H54 (cell line): ENCODE measurements around the gene WNT3.

ENCODE experiments used
- DNase-seq: peaks from one replicate; pipeline ENCODE4 v3.0.0; 2011; ENCODE audit warnings: low spot score, mixed read lengths; ENCODE audit not compliant: insufficient read length
- FAIRE-seq: peaks from 3 replicates; lab custom pipeline; 2011; peaks lifted over from hg19 to GRCh38; lab: Jason Lieb, UNC
- POLR2A ChIP-seq: IDR thresholded peaks from 2 replicates; pipeline ENCODE4 v1.6.1; 2011; ENCODE audit warnings: low read depth, mild to moderate bottlenecking, low read length

WNT3 gene, protein sequence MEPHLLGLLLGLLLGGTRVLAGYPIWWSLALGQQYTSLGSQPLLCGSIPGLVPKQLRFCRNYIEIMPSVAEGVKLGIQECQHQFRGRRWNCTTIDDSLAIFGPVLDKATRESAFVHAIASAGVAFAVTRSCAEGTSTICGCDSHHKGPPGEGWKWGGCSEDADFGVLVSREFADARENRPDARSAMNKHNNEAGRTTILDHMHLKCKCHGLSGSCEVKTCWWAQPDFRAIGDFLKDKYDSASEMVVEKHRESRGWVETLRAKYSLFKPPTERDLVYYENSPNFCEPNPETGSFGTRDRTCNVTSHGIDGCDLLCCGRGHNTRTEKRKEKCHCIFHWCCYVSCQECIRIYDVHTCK

DNA sequence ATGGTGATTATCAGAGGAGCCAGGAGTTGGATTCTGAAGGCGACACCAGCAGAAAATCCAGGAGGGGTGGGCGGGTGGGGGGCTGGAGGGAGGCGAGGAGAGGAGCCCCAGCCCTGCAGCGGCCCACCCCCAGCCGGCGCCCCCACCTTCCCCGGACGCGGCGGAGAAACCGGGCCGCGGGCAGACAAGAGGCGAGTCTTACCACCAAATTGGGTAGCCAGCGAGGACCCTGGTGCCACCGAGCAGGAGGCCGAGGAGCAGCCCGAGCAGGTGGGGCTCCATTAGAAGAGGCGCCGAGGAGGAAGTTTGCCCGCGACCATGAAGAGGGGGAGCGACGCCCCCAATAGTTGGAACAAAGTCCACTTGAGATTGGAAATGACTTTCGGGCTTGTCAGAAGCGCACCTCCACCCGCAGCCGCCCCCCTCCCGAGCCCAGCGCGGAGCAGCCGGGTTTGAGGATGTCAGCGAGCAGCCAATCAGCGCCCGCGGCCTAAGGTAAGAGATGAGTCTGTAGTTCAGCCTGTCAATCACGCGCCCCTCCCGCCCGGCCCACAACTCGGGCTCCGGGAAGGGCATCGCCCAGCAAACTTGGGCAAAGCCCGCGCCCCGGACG, at the start of gene WNT3:
Gene WNT3 (minus strand): TSS at position 377 of the 613 bp plus-strand sequence. CDS start 95 bp downstream, at position 282.
- TF ChIP-seq POLR2A: no peak
- no peak for FAIRE-seq
- DNase-seq: no peak

DNA sequence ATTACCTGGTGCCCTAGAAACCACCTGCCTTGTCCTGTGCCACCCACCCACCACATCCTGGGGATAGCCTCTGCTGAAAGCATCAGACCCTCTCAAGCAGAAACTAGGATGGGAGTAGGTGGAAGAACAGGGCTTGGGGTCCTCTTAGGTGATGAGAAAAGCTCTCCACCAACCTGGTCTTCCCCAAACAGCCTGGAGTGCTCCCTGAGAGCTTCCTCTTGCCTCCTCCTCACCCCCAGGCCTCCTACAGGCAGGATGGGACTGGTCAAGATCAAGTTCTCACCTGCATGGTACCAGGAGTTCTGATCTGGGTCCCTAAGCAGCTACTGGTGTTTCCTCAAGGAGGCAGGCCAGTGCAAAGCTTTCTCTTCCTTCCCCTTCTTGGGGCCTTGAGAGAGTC, 48.3 kb upstream of the WNT3 start:
- FAIRE-seq (no peak), DNase-seq (no peak)
- no peak for TF ChIP-seq POLR2A

DNA sequence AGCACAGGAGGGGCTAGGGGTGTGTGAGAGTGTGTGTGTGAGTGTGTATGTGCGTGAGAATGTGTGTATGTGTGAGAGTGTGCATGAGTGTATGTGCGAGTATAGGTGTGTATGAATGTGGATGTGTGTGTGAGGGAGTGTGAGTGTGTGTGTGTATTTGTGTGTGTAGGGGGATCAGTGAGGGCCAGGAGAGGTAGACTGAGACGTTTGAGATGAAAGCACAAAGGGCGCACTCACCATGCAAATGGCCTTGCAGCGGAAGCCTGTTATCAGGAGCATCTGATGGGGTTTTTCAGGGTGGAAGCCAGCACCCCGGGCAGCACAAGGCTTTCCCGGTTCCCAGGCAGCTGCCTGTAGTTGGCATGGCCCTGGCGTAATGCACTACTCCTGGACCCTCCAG, 47.8 kb upstream of the WNT3 start:
- TF ChIP-seq POLR2A: no peak
- DNase-seq: no peak
- FAIRE-seq: no peak

DNA sequence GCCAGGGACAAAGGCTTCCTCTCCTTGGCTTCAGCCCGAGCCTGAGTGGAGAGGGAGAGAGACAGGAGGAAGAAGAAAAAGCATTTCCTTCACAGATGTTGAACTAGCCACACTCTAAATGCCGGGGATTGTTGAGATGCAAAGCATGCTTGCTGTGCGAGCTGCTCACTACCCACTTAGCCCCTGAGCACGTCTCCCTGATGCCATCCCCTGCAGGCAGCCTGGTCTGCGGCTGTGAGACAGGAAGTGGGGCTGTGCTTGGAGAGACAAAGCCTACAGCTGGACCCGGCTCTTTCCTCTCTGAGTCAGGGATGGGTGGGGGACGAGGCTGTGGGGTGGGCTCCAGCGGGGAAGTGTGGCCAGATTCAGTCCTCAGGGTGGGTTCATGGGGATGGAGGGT, 46.6 kb upstream of the WNT3 start:
- no peak for TF ChIP-seq POLR2A
- DNase-seq (no peak), FAIRE-seq (no peak)

DNA sequence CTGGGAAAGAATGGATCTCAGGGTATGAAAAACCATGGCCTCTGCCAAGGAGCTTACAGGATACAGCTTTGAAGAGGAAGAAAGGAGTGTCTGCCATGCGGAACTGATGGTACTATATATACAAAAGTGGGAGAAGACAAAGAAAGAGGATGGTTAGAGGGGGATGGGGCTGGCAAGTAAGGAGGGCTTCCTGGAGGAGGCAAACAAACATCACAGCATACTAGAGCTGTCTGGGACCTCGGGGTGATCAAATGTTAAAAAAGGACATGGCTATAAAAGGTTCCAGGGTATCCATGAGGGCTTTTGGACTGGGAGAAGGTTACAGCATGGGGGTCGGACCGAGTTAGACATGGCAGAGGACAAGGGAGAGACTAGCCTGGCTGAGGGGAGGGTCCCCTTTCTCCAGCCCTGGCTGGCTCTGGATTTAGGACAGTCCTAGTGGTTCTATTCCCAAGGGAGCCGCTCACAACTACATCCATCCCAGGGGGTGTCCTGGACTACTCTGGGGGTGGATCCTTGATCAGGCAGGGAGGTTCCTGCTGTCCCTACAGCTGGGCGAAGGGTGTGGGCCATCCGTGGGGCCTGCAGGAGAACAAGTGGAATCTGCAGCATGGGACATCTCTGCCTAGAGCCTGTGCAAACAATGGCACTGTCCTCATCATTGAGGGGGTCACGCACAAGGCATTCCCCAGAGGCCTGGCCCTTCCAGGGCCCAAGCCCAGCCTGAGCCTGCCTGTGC, 45.1 kb upstream of the WNT3 start:
- FAIRE-seq: no peak
- TF ChIP-seq POLR2A: no peak
- no peak for DNase-seq

DNA sequence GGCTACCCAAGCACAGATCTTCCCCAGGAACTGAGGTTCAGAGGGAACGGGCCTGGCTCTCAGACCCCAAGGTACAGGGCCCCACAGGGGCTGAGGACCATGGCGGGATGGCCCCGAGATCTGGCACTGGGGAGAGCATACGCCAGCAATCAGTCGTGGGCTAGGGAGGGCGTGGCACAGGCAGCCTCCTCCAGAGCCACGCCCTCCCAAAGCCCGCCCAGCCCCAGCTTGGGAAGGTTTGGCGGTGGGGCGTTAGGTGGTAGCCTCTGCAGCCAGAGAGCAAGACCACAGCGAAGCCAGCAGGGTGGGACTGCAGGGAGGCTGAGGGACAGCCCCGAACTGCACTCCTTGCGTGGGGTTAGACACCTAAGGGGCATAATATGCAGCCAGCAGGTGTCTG, 44.5 kb upstream of the WNT3 start:
- DNase-seq (no peak), FAIRE-seq (no peak)
- no peak for TF ChIP-seq POLR2A

DNA sequence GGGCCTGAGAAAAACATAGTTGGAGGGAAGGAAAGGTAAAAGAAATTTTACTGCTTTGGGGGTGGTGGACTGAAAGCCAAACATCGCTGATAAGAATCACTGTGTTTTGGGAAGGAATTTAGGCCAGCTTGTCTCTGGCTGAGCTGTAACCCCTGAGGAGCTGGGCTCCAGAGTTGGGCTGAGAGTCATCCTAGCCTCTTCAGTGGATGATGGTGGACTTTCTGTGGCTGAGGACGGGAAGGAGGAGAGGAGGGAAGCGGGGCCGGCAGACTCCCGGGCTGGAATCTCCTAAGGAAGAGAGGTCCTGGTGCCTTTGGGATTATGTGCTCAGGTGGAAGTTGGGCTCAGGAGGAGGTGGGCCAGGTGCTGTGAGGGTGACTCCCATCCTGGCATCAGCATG, 41.5 kb upstream of the WNT3 start:
- no peak for TF ChIP-seq POLR2A
- FAIRE-seq (no peak), DNase-seq (no peak)

DNA sequence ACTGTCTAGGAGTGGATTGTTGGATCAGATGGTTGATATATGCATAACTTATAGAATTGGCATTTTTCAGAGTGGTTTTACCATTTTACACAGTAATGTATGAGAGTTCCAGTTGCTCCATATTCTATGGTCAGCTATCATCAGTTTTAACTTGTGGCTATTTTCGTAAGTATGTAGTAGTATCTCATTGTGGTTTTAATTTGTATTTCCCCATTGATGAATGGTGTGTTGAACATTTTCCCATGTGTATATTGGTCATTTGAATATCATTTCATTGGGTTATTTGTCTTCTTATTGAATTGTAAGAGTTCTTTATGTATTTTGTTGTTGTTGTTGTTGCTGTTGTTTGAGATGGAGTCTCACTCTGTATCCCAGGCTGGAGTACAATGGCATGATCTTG, 39.1 kb upstream of the WNT3 start:
- no peak for TF ChIP-seq POLR2A
- no peak for FAIRE-seq
- no peak for DNase-seq

DNA sequence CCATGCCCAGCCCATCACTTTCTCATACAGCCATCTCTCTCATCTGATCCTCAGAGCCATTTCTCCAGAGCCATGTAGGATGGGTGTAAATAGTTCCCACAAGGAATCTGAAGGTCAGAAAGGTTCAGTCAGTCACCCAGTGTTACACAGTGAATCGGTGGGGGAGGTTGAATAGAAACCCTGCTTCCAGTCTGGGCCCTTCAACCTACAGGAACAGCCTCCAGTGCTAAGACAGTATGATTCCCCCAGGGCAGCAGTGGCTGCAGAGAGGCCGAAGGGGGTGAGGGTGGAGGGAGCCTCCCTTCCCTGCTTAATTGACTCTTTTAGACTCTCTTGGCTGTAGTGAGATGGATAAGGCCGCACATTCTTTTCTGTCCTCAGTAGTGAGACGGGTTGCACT, 36.5 kb upstream of the WNT3 start:
- FAIRE-seq (no peak), DNase-seq (no peak)
- no peak for TF ChIP-seq POLR2A

DNA sequence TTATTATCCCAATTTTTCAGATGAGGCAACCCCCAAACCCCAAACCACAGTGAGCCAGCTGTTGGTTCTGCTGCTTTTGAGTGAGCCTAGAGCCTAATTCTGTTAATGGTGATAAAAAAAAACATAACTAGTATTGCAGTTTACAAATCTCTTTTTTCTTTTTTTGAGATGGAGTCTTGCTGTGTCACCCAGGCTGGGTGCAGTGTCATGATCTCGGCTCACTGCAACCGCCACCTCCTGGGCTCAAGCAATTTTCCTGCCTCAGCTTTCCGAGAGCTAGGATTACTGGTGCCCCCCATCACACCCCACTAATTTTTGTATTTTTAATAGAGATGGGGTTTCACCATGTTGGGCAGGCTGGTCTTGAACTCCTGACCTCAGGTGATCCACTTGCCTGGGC, 36.0 kb upstream of the WNT3 start:
- DNase-seq (no peak), FAIRE-seq (no peak)
- no peak for TF ChIP-seq POLR2A

DNA sequence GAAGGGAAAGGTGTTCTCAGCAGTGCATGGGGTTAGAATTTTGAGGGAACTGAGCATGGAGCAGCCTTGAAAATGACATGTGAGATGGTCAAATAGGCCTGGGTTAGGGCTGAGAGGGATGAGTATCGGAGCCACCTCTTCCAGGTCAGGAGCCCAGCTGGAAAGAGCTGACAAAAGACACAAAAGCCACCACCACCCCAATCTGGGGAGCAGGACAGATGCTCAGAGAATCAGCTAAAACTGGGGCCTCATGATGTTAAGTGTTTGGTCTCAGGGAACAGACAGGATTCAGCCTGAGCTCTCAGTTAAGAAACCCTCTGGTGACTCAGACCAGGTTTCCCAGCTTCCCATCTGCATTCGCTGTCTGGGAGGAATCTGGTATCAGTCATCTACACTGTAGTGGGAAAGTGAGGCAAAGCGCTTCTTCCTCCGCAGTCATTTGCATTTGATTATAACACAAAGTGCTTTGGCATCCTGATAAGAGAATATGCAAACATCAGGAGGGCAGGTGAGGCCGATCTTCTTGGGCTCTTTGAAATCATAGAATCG, 35.5 kb upstream of the WNT3 start:
- FAIRE-seq (no peak), DNase-seq (peak; percentile 79)
- no peak for TF ChIP-seq POLR2A

DNA sequence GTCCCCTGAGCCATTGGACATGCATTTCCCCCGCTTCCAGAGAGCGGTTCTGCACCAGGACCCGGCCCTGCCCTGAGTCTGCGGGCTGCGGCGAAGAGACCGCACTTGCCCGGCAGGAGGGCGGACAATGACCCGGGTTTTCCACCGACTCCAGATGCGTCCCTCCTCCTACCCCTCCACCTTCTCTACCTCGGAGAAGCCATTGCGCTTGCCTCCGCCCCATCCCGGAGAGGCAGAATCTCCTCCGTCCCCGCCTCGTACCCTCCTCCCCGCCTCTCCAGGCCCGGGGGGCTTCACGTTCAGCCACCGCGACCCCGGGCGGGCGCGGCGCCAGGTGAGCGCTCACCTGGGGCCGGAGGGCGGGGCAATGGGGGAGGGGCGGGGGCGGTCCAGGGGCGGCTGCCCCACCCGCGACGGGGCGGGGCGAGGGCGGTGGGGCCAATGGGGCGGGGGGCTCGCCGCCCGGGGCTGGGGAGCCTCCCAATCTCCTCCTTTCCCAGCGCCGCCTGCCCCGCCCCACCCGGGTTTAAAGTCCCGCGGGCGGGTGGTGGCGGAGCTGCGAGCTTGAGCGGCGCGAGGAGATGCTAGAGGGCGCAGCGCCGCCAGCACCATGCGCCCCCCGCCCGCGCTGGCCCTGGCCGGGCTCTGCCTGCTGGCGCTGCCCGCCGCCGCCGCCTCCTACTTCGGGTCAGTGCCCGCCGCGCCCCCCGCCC, 32.7 kb upstream of the WNT3 start, which contains the start of gene WNT9B:
Gene WNT9B (plus strand): TSS at position 555 of the 713 bp plus-strand sequence. CDS start 56 bp downstream, at position 611.
- TF ChIP-seq POLR2A: no peak
- no peak for FAIRE-seq
- DNase-seq: no peak

DNA sequence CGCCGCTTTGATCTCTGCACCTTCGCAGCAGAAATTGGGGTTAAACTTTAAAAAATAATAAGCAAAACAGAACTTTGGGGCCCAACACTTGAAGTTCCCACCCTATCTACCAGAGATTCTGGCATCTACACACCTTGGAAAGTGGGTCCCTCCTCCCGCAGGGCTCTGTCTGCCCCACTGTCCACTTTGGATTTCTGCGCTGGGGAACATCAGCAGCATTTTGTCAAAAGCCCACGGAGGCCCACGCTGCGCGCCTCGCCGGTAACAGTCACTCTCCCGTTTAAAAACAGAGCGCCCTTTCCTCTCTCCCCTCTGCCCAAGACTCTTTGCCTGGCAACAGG, 32.2 kb upstream of the WNT3 start:
- FAIRE-seq (no peak), DNase-seq (no peak)
- no peak for TF ChIP-seq POLR2A
